SH-SY5Y (cell line): ENCODE data around the gene FAM217B.
A peak's percentile ranks its signal among the peaks of the same experiment; 100 is the strongest.

Experiments
- GATA2 ChIP-seq: IDR thresholded peaks from 2 replicates; pipeline ENCODE4 v1.6.1; 2011; ENCODE audit warnings: mild to moderate bottlenecking, low read depth, low read length
- GATA3 ChIP-seq: IDR thresholded peaks from 2 replicates; pipeline ENCODE4 v1.6.1; 2011; ENCODE audit warnings: low read depth, mild to moderate bottlenecking, low read length, moderate library complexity

FAM217B gene

GRCh38 chr20:59947376-59947775, 7.2 kb downstream of the FAM217B start:
- no peak for TF ChIP-seq GATA2
- TF ChIP-seq GATA3, result no peak; the same call in 1 of the 2 replicates

GRCh38 chr20:59948212-59948611, 8.0 kb downstream of the FAM217B start:
- TF ChIP-seq GATA2 (no peak), GATA3 (no peak)

GRCh38 chr20:59948828-59949720, 8.9 kb downstream of the FAM217B start:
- TF ChIP-seq GATA2, result no peak
- TF ChIP-seq GATA3, result no peak

GRCh38 chr20:59949911-59950310, 9.7 kb downstream of the FAM217B start:
- TF ChIP-seq GATA3, result no peak
- no peak for TF ChIP-seq GATA2

- TF ChIP-seq GATA2, result no peak
- no peak for TF ChIP-seq GATA3
These were observed 14.5 kb downstream of the FAM217B start for GRCh38 chr20:59954718-59955117.

GRCh38 chr20:59955131-59955796, 15.1 kb downstream of the FAM217B start:
- TF ChIP-seq GATA2 (peak; percentile 71), GATA3 (0 out of 2 replicates have a peak, but pooled peaks have one; percentile 19)

GRCh38 chr20:59958123-59958522, 17.9 kb downstream of the FAM217B start, which contains the start of gene CDH26:
Gene CDH26 (plus strand): TSS chr20:59958423. CDS start chr20:59958727, 304 bp downstream.
- TF ChIP-seq GATA2, result no peak
- TF ChIP-seq GATA3, result no peak

- TF ChIP-seq GATA2, result no peak
- TF ChIP-seq GATA3, result no peak
These were observed 18.4 kb downstream of the FAM217B start for GRCh38 chr20:59958626-59959025.

GRCh38 chr20:59961423-59961822, 21.2 kb downstream of the FAM217B start:
- no peak for TF ChIP-seq GATA2
- TF ChIP-seq GATA3, result no peak

- TF ChIP-seq GATA3 (no peak), GATA2 (no peak)
These were observed 22.0 kb downstream of the FAM217B start for GRCh38 chr20:59962155-59962554.

- TF ChIP-seq GATA3 (no peak), GATA2 (no peak)
These were observed 26.2 kb downstream of the FAM217B start for GRCh38 chr20:59966428-59966827.

GRCh38 chr20:59971428-59971827, 31.2 kb downstream of the FAM217B start:
- TF ChIP-seq GATA2, result no peak
- TF ChIP-seq GATA3, result no peak

GRCh38 chr20:59972037-59972801, 32.0 kb downstream of the FAM217B start:
- TF ChIP-seq GATA3, result no peak

- no peak for TF ChIP-seq GATA2
- TF ChIP-seq GATA3, result no peak
These were observed 36.1 kb downstream of the FAM217B start for GRCh38 chr20:59976156-59976782.

- no peak for TF ChIP-seq GATA2
- no peak for TF ChIP-seq GATA3
These were observed 36.9 kb downstream of the FAM217B start for GRCh38 chr20:59977086-59977485.

- TF ChIP-seq GATA3 (no peak), GATA2 (no peak)
These were observed 42.9 kb downstream of the FAM217B start for GRCh38 chr20:59983076-59983475.
